ENCODE results near the gene CALHM3. TPM values are rescaled to one million over a fixed set of nuclear protein-coding genes. Genes with fewer than 3 reads are reported as not detected.

CALHM3 gene
- total RNA-seq, 1 donor from 2014 or later = 3.3 TPM

GRCh38 chr10:103498936-103499638 is 20.0 kb upstream of the CALHM3 start:
- H3K36me3 Mint-ChIP-seq = no peaks in the 10 kb centered on the region
- H3K4me1 Mint-ChIP-seq (ENCODE audit: unreplicated experiment) = peaks cover 22% of the 10 kb centered on the region
- peak overlapping the region; percentile 53 for H3K27ac Mint-ChIP-seq
- H3K9me3 Mint-ChIP-seq = no peaks in the 10 kb centered on the region
- peak overlapping the region; percentile 5 for H3K4me3 Mint-ChIP-seq
- H3K27me3 Mint-ChIP-seq = peaks cover 37% of the 10 kb centered on the region
- DNase-seq (ENCODE audit: extremely low spot score, unreplicated experiment) = no peak
- TF ChIP-seq, protein P1, sequence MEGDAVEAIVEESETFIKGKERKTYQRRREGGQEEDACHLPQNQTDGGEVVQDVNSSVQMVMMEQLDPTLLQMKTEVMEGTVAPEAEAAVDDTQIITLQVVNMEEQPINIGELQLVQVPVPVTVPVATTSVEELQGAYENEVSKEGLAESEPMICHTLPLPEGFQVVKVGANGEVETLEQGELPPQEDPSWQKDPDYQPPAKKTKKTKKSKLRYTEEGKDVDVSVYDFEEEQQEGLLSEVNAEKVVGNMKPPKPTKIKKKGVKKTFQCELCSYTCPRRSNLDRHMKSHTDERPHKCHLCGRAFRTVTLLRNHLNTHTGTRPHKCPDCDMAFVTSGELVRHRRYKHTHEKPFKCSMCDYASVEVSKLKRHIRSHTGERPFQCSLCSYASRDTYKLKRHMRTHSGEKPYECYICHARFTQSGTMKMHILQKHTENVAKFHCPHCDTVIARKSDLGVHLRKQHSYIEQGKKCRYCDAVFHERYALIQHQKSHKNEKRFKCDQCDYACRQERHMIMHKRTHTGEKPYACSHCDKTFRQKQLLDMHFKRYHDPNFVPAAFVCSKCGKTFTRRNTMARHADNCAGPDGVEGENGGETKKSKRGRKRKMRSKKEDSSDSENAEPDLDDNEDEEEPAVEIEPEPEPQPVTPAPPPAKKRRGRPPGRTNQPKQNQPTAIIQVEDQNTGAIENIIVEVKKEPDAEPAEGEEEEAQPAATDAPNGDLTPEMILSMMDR (conservative IDR thresholded peaks at IDR 0.05) = no peak

DNA sequence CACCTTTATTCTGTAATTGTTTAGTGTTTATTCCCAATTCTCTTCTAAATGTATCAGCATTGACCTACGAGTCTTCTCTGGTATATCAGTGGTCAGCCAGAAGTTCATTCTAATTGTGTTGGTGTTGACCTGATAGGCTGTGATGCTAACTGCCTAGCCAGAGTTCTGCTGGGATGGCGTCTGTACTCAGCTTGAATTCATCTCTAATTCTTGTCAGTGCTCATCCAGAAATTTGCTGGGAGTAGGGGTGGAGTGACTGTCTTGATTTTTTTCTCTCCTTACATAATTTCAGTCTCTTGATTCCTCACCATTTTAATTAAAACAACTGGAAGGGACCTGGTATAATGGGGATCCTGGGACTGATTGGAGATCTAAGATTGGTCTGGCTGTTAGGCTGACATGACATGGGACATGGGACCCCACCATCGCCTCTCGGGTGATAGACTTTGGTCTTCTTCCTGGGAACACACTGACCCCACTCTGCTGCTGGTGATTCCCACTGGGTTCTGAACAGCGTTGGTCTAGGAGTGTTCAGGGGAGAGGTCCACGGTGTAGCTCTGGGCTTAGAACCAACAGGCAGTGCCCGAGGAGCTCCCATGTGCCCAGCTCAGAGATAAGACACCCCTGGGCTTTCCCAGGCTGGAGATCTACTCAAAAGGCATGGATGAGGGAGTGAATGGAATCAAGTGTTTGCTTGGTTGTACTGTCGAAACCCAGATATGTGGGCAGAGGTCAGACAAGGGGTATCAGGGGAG is 18.3 kb upstream of the CALHM3 start:
- Mint-ChIP-seq H3K4me3 (peak overlapping the region; percentile 74), H3K27me3 (peaks cover 49% of the 10 kb centered on the region), H3K27ac (peak overlapping the region; percentile 46), H3K4me1 (ENCODE audit: unreplicated experiment) (peaks cover 16% of the 10 kb centered on the region), H3K36me3 (no peaks in the 10 kb centered on the region), H3K9me3 (no peaks in the 10 kb centered on the region)
- no peak for DNase-seq (ENCODE audit: extremely low spot score, unreplicated experiment)
- TF ChIP-seq, protein P1 (conservative IDR thresholded peaks at IDR 0.05) = no peak

DNA sequence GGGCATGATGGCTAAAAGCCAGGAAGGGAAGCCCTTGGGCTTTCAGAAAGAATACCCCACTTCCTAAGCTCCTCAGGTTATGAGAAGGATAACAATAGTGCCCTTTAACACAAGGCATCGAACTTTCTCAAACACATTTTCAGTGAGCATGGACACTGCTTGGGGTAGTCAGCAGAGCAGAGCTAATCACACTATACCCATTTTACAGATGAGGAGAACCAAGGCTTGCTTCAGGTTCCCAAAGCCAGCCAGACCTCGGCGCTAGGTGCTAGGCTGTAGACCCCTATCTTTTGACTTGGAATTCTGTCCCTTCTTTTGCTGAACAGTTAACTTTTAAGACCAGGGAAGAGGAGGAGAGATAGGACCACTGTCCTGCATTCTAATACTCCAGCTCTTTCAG is 16.3 kb upstream of the CALHM3 start:
- Mint-ChIP-seq H3K36me3 (no peaks in the 10 kb centered on the region), H3K4me3 (peak overlapping the region; percentile 92), H3K27ac (peak overlapping the region; percentile 89), H3K27me3 (peaks cover 55% of the 10 kb centered on the region), H3K4me1 (ENCODE audit: unreplicated experiment) (peaks cover 17% of the 10 kb centered on the region), H3K9me3 (no peaks in the 10 kb centered on the region)
- DNase-seq (ENCODE audit: extremely low spot score, unreplicated experiment) = no peak
- TF ChIP-seq, protein P1 (conservative IDR thresholded peaks at IDR 0.05) = no peak

DNA sequence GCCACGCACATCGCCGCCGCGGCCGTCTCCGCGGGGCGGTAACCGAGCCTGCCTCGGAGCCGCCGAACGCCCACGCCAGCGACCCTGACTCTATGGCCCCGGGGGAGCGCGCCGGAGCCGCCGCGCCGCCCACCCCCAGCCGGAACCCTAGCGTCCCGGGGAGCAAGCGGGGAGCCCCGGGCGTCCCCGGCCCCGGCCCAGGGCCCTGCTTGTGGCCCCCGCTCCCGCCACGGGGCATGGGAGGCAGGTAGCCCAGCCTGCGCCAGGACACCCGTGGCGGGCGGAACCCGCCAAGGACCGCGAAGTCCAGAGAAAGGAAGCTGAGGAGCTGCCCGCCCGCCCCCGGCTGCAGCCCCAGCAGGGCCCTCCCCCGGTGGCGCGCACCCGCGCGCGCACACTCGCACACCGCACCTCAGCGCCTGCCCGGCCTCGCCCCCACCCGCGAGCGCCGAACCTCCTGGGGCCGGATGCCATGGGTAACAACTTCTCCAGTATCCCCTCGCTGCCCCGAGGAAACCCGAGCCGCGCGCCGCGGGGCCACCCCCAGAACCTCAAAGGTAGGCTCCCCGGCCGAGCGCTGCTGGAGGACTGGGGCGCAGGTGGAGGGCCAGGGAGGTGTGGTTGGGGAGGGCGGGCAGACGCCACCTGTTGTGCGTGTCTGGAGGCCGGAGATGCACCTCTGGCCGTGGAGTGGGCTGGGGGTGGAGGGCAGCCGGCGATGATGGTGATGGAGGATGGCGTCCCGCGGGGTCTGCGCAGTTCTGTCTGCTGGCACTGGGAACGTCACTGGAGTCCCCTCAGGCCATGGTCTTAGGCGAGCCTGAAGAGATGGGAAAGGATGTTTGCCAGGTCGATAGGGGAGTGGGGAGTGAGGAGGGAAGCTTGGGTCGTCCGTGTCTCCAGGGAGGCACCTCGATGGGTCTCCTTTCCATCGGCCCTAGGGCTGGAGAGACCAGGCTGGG is 15.2 kb upstream of the CALHM3 start:
- H3K36me3 Mint-ChIP-seq = no peaks in the 10 kb centered on the region
- H3K27me3 Mint-ChIP-seq = peaks cover 48% of the 10 kb centered on the region
- TF ChIP-seq, protein P1 (conservative IDR thresholded peaks at IDR 0.05) = no peak
- no peaks in the 10 kb centered on the region for H3K9me3 Mint-ChIP-seq
- peaks cover 17% of the 10 kb centered on the region for H3K4me1 Mint-ChIP-seq (ENCODE audit: unreplicated experiment)
- H3K4me3 Mint-ChIP-seq = peak overlapping the region; percentile 92
- DNase-seq (ENCODE audit: extremely low spot score, unreplicated experiment) = no peak
- H3K27ac Mint-ChIP-seq = peak overlapping the region; percentile 89

GRCh38 chr10:103493362-103493915 is 14.4 kb upstream of the CALHM3 start, which contains the start of gene NEURL1:
TSS of gene NEURL1 (plus strand) at chr10:103493705. CDS start at chr10:103494388, 683 bp downstream.
- Mint-ChIP-seq H3K9me3 (no peaks in the 10 kb centered on the region), H3K27ac (peak within 1 kb of the TSS; percentile 89), H3K27me3 (peaks cover 48% of the 10 kb centered on the region)

More at GRCh38 chr10:103493362-103493915, 14.4 kb upstream of the CALHM3 start, which contains the start of gene NEURL1:
- TF ChIP-seq, protein P1 (conservative IDR thresholded peaks at IDR 0.05) = no peak
- Mint-ChIP-seq H3K4me3 (peak within 1 kb of the TSS; percentile 92), H3K36me3 (no peaks in the 10 kb centered on the region), H3K4me1 (ENCODE audit: unreplicated experiment) (peaks cover 17% of the 10 kb centered on the region)
- no peak for DNase-seq (ENCODE audit: extremely low spot score, unreplicated experiment)

Measured in type B pancreatic cell (in vitro differentiated cells).